WTC11 (cell line): ENCODE data around the gene NAT8L.

Experiments
- CREM ChIP-seq: sonication (generic); formaldehyde crosslinking; IDR thresholded peaks from 2 replicates; pipeline ENCODE4 v1.8.1; 2022; ENCODE audit warnings: mild to moderate bottlenecking, missing genetic modification reagents, moderate library complexity
- ETV6 ChIP-seq: sonication (generic); formaldehyde crosslinking; IDR thresholded peaks from 2 replicates; pipeline ENCODE4 v1.8.1; 2022; ENCODE audit warnings: mild to moderate bottlenecking, missing genetic modification reagents
- GABPB1 ChIP-seq: sonication (generic); formaldehyde crosslinking; IDR thresholded peaks from 2 replicates; pipeline ENCODE4 v1.8.1; 2023; ENCODE audit warnings: mild to moderate bottlenecking, missing genetic modification reagents
- NFYB ChIP-seq: sonication (generic); formaldehyde crosslinking; conservative IDR thresholded peaks from 2 replicates; pipeline ENCODE4 v1.8.0; 2022; ENCODE audit warnings: low read depth, missing genetic modification reagents
- TP53 ChIP-seq: sonication (generic); formaldehyde crosslinking; IDR thresholded peaks from 2 replicates; pipeline ENCODE4 v1.8.1; 2023; ENCODE audit warnings: mild to moderate bottlenecking, missing genetic modification reagents
- ZBTB21 ChIP-seq: sonication (generic); formaldehyde crosslinking; IDR thresholded peaks from 2 replicates; pipeline ENCODE4 v1.8.1; 2023; ENCODE audit warnings: mild to moderate bottlenecking, missing genetic modification reagents, borderline replicate concordance
- ZNF138 ChIP-seq: sonication (generic); formaldehyde crosslinking; conservative IDR thresholded peaks from 2 replicates; pipeline ENCODE4 v1.8.1; 2022; ENCODE audit warnings: mild to moderate bottlenecking, moderate library complexity, missing genetic modification reagents
- TF ChIP-seq, protein P1 (sequence below): sonication (generic); formaldehyde crosslinking; IDR thresholded peaks from 2 replicates; pipeline ENCODE4 v1.8.1; 2022; ENCODE audit warnings: missing genetic modification reagents, borderline replicate concordance
- TF ChIP-seq, protein P2 (sequence below): fragments of 200-600 bp; IDR thresholded peaks from 2 replicates; pipeline ENCODE4 v1.8.0; 2022; ENCODE audit warnings: antibody characterized with exemption
- TF ChIP-seq, protein P3 (sequence below): fragments of 250-450 bp; sonication (Bioruptor Pico); IDR thresholded peaks from 2 replicates; pipeline ENCODE4 v1.9.0; 2021; ENCODE audit warnings: mild to moderate bottlenecking
- TF ChIP-seq, protein P4 (sequence below): sonication (generic); formaldehyde crosslinking; IDR thresholded peaks from 2 replicates; pipeline ENCODE4 v1.8.1; 2022; ENCODE audit warnings: mild to moderate bottlenecking, moderate library complexity, missing genetic modification reagents
- TF ChIP-seq, protein P5 (sequence below): sonication (generic); formaldehyde crosslinking; IDR thresholded peaks from 2 replicates; pipeline ENCODE4 v1.8.0; 2022; ENCODE audit warnings: mild to moderate bottlenecking, missing genetic modification reagents
- TF ChIP-seq, protein P6 (sequence below): sonication (generic); formaldehyde crosslinking; IDR thresholded peaks from 2 replicates; pipeline ENCODE4 v1.8.0; 2022; ENCODE audit warnings: mild to moderate bottlenecking, missing genetic modification reagents

DNA sequence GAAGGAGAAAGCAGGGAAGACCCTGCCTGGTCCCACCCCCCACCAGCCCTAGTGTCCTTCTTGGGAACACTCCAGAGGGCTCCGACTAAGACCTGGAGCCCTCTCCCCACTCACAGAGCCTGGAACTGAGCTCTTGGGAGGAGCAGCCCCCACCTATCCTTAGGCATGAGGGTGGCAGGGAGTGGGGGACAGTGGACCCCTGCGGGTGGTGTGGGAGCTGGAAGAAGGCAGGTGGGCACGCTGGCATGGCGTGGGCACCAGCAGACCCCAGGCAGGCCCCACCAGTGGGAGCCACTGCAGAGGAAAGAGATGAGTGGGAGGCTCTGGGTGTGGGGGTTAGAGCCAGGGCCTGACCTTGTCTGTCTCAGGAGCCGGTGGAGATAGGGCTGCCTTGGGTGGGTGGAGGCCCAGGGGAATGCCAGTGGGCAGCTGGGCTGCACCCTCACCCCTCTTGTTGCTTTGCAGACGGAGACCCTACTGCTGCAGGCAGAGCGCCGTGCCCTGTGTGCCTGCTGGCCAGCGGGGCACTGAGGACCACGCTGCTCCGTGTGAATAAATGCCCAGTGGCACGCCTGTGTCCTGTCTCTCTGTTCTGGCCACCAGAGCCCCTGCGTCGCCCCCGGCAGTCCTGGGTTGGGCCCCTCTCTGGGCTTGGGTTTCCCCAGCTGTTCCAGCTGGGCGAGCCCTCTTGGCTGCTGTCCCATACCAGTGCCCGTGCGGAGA lies 15.6 kb upstream of the NAT8L start:
- TF ChIP-seq, protein P1, sequence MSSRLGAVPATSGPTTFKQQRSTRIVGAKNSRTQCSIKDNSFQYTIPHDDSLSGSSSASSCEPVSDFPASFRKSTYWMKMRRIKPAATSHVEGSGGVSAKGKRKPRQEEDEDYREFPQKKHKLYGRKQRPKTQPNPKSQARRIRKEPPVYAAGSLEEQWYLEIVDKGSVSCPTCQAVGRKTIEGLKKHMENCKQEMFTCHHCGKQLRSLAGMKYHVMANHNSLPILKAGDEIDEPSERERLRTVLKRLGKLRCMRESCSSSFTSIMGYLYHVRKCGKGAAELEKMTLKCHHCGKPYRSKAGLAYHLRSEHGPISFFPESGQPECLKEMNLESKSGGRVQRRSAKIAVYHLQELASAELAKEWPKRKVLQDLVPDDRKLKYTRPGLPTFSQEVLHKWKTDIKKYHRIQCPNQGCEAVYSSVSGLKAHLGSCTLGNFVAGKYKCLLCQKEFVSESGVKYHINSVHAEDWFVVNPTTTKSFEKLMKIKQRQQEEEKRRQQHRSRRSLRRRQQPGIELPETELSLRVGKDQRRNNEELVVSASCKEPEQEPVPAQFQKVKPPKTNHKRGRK (CRISPR knock-in tag) = no peak
- TF ChIP-seq, protein P2, sequence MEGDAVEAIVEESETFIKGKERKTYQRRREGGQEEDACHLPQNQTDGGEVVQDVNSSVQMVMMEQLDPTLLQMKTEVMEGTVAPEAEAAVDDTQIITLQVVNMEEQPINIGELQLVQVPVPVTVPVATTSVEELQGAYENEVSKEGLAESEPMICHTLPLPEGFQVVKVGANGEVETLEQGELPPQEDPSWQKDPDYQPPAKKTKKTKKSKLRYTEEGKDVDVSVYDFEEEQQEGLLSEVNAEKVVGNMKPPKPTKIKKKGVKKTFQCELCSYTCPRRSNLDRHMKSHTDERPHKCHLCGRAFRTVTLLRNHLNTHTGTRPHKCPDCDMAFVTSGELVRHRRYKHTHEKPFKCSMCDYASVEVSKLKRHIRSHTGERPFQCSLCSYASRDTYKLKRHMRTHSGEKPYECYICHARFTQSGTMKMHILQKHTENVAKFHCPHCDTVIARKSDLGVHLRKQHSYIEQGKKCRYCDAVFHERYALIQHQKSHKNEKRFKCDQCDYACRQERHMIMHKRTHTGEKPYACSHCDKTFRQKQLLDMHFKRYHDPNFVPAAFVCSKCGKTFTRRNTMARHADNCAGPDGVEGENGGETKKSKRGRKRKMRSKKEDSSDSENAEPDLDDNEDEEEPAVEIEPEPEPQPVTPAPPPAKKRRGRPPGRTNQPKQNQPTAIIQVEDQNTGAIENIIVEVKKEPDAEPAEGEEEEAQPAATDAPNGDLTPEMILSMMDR = no peak
- TF ChIP-seq, protein P3, sequence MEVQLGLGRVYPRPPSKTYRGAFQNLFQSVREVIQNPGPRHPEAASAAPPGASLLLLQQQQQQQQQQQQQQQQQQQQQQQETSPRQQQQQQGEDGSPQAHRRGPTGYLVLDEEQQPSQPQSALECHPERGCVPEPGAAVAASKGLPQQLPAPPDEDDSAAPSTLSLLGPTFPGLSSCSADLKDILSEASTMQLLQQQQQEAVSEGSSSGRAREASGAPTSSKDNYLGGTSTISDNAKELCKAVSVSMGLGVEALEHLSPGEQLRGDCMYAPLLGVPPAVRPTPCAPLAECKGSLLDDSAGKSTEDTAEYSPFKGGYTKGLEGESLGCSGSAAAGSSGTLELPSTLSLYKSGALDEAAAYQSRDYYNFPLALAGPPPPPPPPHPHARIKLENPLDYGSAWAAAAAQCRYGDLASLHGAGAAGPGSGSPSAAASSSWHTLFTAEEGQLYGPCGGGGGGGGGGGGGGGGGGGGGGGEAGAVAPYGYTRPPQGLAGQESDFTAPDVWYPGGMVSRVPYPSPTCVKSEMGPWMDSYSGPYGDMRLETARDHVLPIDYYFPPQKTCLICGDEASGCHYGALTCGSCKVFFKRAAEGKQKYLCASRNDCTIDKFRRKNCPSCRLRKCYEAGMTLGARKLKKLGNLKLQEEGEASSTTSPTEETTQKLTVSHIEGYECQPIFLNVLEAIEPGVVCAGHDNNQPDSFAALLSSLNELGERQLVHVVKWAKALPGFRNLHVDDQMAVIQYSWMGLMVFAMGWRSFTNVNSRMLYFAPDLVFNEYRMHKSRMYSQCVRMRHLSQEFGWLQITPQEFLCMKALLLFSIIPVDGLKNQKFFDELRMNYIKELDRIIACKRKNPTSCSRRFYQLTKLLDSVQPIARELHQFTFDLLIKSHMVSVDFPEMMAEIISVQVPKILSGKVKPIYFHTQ (CRISPR knock-in tag) = no peak
- TF ChIP-seq ETV6 (CRISPR knock-in tag) (no peak), ZBTB21 (CRISPR knock-in tag) (no peak), CREM (CRISPR knock-in tag) (no peak), TP53 (CRISPR knock-in tag) (no peak), NFYB (CRISPR knock-in tag) (no peak), GABPB1 (CRISPR knock-in tag) (no peak), ZNF138 (CRISPR knock-in tag) (no peak)
- TF ChIP-seq, protein P4, sequence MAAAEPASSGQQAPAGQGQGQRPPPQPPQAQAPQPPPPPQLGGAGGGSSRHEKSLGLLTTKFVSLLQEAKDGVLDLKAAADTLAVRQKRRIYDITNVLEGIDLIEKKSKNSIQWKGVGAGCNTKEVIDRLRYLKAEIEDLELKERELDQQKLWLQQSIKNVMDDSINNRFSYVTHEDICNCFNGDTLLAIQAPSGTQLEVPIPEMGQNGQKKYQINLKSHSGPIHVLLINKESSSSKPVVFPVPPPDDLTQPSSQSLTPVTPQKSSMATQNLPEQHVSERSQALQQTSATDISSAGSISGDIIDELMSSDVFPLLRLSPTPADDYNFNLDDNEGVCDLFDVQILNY (CRISPR knock-in tag) = no peak
- TF ChIP-seq, protein P5, sequence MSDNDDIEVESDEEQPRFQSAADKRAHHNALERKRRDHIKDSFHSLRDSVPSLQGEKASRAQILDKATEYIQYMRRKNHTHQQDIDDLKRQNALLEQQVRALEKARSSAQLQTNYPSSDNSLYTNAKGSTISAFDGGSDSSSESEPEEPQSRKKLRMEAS = no peak
- TF ChIP-seq, protein P6, sequence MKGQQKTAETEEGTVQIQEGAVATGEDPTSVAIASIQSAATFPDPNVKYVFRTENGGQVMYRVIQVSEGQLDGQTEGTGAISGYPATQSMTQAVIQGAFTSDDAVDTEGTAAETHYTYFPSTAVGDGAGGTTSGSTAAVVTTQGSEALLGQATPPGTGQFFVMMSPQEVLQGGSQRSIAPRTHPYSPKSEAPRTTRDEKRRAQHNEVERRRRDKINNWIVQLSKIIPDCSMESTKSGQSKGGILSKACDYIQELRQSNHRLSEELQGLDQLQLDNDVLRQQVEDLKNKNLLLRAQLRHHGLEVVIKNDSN (CRISPR knock-in tag) = no peak
